HG02623 (cell line): Measurements from ENCODE around the gene ZBTB7A.

ENCODE experiments used
- ATAC-seq: cut with Tn5 transposase; IDR thresholded peaks from one replicate; pipeline ENCODE4 v1.9.1; 2021; ENCODE audit warnings: moderate library complexity; ENCODE audit not compliant: unreplicated experiment

Gene ZBTB7A

DNA sequence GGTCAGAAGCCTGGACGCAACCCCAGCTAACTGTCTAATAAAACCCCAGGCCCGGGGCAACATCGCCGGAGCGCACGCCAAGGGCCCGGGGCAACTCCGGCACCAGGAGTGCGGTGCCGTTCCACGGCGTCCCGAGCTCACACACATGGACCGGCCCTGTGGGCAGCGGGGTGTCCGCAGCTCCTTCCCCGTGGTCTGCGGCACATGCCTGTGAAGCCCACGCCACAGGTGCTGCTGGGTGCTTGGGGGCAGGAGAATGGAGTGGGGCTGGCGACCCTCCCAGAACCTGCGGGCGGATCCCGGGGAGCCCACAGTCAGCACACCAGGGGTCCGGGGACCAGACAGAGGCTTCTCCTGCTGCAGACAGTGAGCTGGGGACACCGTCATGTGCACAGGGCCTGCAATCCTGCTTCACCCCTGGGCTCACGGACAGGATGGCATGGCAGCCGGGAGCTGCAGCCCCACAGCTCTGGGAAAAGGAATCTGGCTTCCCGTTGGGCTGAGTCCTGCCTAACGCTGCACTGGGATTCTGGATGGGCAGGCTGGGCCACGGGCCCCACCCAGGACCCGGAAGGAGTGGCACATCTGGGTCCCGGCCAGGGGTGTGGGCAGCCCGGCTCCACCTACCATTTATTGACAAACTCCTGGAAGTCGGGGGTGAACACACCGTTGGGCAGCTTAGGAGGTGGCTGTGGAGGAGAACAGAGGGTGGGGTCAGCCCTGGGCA is 28.2 kb upstream of the ZBTB7A start:
- no peak for ATAC-seq

DNA sequence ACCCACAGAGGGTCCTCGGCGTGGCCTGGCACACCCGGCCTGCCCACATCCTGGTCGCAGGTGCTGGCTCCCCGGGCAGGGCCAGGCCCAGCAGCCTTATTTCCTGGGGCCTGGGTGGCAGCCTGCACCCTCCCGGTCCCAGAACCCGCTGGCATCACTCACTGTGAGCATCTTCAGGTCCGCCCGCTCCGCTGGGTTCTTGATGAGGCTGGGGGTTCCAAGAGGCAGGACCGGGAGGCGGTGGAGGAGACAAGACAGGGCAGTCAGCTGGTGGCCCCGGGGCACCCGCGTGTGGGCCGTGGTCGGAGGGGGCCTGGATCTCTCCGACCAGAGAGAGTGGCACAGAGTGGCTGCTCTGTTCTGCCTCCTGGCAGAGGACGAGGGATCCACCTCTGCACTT is 27.6 kb upstream of the ZBTB7A start:
- ATAC-seq, result no peak

DNA sequence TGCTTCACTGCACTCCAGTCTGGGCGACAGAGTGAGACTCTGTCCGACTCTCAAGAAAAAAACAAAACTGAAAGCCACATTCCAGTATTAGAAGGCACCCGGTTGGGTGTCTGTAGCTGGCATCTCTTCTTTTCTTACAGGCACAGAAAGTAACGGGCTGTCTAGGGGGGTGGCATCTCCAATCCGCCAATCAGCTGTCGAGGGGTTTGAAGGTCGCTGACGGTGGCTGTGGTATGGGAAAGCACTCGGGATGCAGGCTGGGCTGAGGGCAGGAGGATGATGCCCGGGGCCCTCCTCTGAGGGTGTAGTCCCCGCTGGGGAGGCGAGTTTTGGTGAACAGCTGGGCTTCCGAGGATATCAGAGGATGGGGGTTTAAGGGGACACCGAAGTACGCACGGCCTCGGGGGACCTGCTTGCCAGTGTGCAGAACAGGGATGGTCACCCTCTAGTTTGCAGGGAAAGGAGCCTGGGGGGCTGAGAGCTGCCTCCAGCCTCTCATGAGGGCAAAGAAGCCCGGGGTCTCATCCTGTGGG is 27.0 kb upstream of the ZBTB7A start:
- ATAC-seq, result no peak

DNA sequence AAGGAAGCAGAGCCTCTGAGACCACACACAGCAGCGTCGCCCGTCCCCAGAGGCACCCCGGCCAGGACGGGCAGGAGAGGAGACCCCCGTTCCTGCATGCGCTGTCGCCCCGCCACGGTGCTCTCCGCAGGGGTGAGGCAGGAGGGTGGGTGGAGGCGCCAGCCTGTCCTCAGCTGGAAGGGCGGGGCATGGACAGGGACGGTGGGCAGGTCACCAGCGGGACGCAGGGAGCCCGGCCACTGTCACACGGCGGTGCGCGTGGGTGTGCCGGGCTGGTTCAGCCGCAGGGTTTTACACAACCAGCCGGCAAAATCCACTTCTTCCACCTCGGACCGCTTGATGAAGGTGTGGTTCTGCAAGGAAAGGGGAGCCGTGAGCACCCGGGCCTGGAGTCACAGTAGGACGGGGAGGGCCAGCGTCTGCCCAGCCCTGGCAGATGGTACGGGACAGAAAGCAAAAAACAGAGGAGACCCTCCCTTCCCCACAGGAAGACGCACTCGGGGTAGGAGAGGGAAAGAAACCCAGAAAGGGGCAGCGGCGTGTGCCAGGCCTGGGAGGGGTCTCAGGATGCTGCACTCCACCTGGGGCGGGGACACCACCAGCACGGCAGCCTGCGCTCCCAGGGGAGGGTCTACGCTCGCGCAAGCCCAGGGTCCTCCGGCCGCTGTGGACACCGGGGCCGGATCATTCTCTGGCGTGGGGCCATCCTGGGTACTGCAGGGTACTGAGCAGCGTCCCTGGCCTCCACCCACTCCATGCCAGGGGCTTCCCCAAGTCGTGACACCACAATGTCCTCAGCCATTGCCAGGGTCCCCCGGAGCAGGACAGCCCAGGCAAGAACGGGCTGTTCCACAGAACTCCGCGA is 23.9 kb upstream of the ZBTB7A start:
- no peak for ATAC-seq

DNA sequence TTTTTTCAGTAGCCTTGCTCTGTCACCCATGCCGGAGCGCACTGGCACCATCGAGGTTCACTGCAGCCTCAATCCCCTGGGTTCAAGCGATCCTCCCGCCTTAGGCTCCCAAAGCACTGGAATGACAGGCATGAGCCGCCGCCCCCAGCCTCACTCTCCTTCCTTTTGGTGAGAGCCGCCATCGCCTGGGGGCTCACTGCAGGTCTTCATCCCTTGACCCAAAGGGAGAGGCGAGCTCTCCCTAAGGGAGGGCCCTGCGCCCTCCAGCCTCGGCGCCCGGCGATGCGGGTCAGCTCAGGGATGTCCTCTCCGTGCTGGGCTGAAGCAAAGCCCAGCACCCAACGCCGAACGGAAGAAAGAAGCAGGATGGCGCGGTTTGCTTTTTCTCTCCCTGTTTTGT is 23.2 kb upstream of the ZBTB7A start:
- ATAC-seq, result no peak

DNA sequence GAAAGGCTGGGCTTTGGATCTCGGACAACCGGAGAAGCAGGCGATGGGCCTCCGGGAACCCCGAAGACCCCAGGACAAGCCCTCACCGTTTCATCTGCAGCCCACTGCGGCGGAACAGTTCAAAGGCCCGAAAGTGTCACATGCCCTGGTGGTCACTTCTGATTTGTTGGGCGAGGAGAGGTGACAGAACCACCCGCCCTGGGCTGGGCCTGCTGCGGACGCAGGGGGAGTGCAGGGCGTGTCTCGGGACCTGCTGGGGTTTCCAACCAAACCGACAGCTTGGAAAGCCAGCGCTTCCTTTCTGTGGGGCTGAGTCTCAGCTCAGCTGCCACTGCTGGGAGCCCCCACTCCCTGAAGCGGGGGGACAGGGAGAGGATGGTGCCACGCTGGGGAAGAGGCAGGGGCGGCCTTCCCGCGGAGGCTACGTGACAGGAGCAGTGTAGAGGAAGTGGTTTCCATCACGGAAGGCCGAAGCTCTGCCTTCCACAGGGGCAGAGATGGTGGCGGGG is 22.8 kb upstream of the ZBTB7A start:
- peak; percentile 47 for ATAC-seq

DNA sequence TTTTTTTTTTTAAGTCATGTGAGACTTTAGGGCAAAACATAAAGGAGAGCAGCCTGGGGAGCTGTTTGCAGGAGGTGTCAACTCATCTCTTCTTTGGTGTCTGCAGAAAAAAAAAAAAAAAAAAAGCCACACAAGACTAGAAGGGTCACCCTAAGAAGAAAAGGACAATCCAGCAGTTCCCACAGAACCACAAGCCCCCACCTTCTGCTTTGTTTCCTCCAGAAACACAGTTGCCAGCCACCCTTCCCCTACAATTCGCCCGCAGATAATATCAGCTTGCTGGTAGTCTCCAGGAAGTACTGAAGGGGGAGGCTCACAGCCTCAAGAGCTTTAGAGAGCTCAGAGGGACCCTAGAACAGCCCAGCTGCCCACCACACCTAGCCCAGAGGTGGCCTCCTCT is 22.3 kb upstream of the ZBTB7A start:
- peak; percentile 18 for ATAC-seq

DNA sequence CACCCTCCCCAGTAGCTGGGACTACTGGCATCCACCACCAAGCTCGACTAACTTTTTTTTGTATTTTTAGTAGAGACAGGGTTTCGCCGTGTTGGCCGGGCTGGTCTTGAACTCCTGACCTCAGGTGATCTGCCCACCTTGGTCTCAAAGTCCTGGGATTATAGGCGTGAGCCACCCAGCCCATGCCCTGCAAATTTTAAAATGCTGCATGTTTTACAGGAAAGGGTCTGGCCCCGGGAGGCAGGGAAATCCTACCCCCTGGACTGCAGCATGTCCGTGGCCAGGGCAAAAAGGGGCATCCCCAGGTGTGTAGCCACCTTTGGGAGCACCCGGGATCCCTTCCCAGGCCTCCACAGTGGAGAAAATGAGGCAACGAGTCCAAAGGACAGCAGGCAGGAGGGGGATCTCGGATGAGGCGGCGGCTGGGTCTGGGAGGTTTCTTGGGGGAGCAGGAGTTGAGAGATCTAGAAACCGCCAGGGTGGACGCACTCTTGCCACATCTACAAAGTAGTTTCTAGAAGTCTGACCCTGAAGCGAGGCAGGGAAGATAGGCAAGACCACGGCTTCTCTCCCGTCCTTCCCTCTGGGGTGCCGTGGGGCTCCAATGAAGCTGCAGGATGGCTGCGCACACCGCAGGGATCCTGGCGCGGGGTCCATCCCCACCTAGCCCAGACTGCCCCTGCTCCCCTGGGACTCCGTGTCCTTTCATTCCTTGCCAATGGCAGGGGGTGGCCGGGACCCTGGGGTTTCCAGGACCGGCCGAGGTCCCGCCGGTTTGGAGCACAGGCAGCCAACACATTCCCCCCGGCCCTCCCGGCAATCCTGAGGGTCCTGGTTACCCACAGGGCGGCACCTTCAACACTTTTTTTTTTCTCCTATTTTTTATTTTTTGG is 21.3 kb upstream of the ZBTB7A start:
- no peak for ATAC-seq

DNA sequence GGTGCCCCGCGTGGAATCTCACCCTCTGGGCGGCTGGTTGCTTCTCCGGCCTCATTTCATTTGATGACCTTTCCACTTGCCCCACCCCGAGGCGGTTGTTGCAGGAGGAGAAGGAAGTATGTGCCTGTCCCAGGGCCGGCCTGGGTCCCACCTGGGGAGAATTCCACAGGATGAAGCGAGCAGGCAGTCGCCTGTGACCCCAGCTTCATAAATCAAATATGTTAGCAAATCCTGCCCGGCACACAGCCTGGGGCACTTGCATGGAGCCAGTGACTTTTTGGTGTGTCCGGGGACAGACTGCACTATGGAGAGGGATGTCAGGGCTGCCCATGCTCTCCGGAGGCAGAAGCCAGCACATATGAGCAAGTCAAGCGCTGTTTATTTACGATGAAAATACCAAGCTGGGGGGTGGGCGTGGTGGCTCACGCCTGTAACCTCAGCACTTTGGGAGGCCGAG is 19.7 kb upstream of the ZBTB7A start:
- no peak for ATAC-seq

DNA sequence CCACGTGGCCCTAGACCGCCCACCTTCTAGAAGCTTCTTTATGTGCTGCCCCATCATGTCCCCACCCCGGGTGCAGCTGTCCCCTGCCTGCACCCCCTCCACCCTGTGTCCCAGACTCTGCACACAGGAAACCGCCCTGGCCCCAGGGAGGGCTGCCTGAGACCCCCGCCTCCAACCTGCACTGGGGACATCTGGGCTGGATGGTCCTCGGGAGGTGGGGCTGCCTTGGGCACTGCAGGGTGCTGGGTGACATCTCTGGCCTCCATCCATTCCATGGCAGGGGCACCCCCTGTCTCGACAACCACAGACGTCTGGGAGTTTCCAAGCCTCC is 17.8 kb upstream of the ZBTB7A start:
- ATAC-seq, result no peak

DNA sequence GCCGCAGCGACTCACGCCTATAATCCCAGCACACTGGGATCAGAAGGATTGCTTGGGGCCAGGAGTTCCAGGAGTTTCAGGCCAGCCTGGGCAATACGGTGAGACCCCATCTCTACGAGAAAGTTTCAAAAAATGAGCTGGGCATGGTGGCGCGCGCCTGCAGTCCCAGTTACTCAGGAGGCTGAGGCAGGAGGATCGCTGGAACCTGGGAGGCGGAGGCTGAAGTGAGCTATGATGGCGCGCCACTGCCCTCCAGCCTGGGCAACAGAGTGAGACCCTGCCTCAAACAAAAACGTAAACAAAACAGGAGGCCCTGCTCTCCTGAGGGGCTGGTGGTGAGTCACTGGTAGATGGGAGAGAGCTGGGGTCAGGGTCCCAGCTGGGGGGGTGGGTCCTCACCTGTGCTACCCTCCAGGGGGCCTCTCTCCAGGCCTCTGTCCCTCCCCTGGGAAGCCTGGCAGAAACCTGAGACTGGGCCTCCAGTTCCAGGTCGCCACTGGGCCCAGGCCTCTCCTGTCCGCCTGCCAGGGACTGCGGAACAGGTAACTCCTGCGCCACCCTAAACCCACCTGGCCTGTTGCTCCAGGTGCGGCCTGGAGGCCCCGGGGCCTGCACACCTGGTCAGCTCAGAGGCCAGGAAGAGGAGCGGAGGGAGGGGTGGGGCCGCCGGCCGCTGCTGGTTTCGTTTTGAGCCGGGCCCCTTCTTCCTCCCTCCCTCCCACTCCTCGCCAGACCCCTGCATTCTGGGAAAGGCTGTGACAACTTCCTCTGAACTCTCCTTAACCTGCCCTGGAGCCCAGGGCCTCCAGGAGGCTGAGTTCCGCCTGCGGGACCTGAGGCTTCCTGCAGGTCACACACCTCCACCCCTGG is 17.2 kb upstream of the ZBTB7A start:
- no peak for ATAC-seq

DNA sequence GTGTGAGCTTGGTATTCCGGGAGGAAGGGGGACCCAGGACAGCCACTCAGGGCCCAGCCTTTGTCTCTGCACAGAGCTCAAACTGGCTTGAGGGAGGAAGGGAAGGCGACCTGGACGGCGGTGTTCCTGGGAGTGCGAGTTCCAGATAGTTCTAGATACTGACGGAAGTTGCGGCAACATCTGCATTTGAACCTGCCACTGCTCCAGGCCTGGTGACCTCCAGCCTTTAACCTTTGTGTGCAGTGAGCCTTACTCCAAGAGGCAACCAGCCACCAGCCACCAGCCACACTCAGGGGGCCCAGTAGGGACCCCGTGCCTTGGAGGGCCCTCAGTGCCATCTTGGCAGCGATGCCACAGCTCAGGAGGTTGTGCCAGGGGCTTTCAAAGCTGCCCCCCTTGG is 15.5 kb upstream of the ZBTB7A start:
- no peak for ATAC-seq

DNA sequence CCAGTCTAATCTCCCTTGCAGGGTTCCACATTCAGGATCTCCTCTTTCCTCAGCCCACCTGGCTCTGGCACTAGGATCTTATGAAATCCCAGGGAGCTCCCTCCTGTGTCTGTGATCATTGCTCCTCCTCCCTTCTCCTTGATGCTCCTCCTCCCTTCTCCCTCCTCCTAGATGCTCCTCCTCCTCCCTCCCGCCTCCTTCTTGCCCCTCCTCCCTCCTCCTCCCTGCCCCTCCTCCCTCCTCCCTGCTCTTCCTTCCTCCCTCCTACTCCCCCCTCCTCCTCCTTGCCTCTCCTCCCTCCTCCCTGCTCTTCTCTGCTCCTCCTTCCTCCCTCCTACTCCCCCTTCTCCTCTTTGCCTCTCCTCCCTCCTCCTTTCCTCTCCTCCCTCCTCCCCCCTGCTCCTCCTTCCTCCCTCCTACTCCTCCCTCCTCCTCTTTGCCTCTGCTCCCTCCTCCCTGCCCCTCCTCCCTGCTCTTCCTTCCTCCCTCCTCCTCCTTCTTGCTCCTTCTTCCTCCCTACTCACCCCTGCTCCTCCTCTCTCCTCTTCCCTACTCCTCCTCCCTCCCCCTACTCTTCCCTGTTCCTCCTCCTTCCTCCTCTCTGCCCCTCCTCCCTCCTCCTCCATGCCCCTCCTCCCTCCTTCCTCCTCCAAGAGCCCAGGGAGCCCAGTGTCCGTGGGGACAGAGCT is 14.9 kb upstream of the ZBTB7A start:
- no peak for ATAC-seq

DNA sequence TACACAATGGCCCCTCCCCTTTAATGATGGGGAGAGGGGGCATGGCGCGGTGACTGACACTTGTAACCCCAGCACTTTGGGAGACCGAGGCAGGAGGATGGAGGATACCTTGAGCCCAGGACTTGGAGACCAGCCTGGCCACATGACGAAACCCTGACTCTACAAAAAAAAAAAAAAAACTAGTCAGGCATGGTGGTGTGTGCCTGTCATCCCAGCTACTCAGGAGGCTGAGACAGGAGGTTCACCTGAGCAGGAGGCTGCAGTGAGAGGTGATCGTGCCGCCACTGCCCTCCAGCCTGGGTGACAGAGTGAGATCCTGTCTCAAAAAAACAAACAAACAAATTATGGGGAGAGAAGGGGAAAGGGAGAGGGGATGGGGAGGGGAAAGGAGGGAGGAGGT is 13.8 kb upstream of the ZBTB7A start:
- ATAC-seq, result no peak

DNA sequence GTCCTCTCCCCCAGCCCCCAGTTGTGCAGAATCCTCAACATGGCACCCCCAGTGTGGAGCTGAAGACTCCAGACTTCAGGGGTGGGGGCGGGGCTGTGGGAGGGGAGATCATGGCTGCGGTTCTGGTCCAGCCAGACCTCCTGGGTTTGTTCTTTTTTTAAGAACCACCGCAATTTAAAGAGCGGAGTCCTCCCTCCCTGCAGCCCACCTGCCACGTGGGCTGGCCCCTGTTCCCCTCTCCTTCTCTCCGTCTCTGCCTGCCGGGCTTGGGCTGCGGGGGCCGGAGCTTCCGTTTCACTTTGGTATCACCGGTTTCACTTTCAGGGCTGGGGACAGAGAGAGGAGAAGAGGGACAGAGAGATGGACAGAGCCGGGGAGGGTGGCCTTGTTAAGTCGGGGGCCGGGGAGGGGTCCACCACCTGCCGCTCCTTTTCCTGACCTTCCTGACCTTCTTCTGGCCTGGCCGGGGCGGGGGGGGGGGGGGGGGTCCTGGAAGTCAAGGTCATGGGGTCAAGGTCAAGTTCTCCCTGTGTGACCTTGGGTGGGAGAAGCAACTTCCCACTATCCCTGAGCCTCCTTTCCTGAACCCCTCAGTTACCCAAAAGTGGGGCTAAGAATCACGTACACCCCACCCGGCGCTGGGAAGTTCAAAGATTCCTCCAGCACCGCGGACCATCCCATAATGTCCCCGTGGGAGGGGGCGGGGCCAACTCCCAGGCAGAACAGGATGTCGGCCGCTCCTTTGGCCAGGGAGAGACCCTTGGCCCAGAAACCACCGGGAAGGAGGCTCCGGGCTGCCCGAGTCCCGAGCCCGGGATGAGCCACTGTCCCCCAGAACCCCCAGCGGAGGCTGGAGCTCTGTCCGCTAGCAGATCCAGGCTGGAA is 11.3 kb upstream of the ZBTB7A start:
- ATAC-seq, result no peak

DNA sequence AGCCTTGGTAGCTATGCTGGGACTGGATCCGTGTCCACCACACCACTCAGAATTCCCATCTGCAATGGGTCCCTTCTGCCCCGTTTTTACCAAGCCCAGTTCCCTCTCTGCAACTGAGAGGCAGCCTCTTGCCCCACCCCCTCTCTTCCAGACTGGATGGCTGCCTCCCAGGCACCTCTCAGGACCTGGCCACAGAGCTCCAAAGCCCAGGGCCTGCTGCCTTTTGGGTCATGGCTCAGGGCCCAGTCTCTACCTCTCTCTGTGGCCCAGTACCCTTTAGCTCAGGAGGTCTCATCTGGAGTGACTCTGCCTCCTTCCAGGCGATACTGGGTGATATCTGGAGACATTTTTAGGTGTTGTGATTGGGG is 10.3 kb upstream of the ZBTB7A start:
- ATAC-seq, result no peak

DNA sequence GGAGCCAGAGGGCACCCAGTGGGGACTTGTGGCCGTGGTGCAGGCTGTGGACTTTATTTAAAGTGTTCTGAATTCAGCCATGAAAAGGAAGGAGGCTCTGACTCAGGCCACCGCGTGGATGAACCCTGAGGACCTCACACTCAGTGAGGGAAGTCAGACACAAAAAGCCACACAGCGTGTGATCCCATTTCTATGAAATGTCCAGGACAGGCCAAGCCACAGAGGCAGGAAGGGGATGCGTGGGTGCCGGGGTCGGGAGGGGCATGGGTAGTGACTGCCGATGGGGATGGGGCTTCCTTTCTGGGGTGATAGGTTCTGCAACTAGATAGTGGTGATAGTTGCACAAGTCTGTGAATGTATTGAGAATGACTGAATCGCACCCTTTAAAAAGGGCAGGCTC is 8.7 kb upstream of the ZBTB7A start:
- ATAC-seq, result no peak

DNA sequence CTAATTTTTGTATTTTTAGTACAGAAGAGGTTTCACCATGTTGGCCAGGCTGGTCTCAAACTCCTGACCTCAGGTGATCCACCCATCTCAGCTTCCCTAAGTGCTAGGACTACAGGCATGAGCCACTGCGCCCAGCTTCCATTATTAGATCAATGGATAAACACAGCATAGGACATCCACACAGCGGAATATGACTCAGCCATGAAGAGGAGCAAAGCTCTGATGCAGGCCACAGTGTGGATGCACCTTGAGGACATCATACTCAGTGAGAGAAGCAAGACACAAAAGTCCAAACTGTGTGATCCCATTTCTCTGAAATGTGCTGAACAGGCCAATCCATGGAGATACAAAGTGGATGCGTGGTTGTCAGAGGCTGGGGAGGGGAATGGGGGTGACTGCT is 4.9 kb upstream of the ZBTB7A start:
- no peak for ATAC-seq
